Gastroesophageal sphincter (tissue), 3 donors: Measurements from ENCODE around the gene CTNNA3.

Experiments
- CTCF ChIP-seq, 4 experiments: fragments of 200-600 bp in 2 of 4; fragments of 450-650 bp in 2 of 4; sonication (generic) in 1 of 4; IDR thresholded peaks; one replicate each; pipeline ENCODE4 v1.5.1; 2017 to 2019; ENCODE audit warnings: antibody characterized with exemption in 4 of 4, mild to moderate bottlenecking in 2 of 4, moderate library complexity in 2 of 4
- EP300 ChIP-seq: sonication (generic); formaldehyde crosslinking; IDR thresholded peaks from one replicate; pipeline ENCODE4 v1.6.1; 2017; ENCODE audit warnings: antibody characterized with exemption, mild to moderate bottlenecking
- POLR2AphosphoS5 ChIP-seq: sonication (generic); formaldehyde crosslinking; IDR thresholded peaks from one replicate; pipeline ENCODE4 v1.6.1; 2017; ENCODE audit warnings: antibody characterized with exemption

- TF ChIP-seq CTCF (IDR thresholded peaks at IDR 0.05) = no peak
- TF ChIP-seq POLR2AphosphoS5 = no peak
- TF ChIP-seq EP300 = no peak
These were observed 1024.4 kb downstream of the CTNNA3 start for GRCh38 chr10:66671562-66671961.
